Mesothelial cell of epicardium (in vitro differentiated cells): Measurements from ENCODE around the gene FHIT. TPM values are rescaled to one million over a fixed set of nuclear protein-coding genes. Genes with fewer than 3 reads are reported as not detected.

ENCODE experiments used
- DNase-seq, 2 experiments: peaks; one replicate each; pipeline ENCODE4 v3.0.0; 2021; ENCODE audit warnings: low spot score in 2 of 2; ENCODE audit not compliant: unreplicated experiment in 2 of 2
- H3K27ac Mint-ChIP-seq: 2 replicates; pipeline ENCODE4 v1.8.0; 2021; ENCODE audit warnings: mixed read lengths
- H3K27me3 Mint-ChIP-seq: 2 replicates; pipeline ENCODE4 v1.8.0; 2021; ENCODE audit warnings: low read depth, mixed read lengths
- H3K36me3 Mint-ChIP-seq: 2 replicates; pipeline ENCODE4 v1.8.0; 2021; ENCODE audit warnings: mixed read lengths
- H3K4me1 Mint-ChIP-seq: 2 replicates; pipeline ENCODE4 v1.8.0; 2021; ENCODE audit warnings: mixed read lengths
- H3K4me3 Mint-ChIP-seq: 2 replicates; pipeline ENCODE4 v1.8.0; 2021; ENCODE audit warnings: mild to moderate bottlenecking, moderate library complexity, mixed read lengths
- H3K9me3 Mint-ChIP-seq: 2 replicates; pipeline ENCODE4 v1.8.0; 2021; ENCODE audit warnings: mixed read lengths
- CTCF ChIP-seq: fragments of 200-600 bp; sonication (generic); IDR thresholded peaks from one replicate; pipeline ENCODE4 v1.5.0; 2021; ENCODE audit warnings: antibody characterized with exemption; ENCODE audit not compliant: unreplicated experiment
- total RNA-seq: library from RNA; stranded (reverse); gene quantifications from 3 replicates; pipeline ENCODE4 v1.2.1, GENCODE V29; 2021

The FHIT gene
- total RNA-seq, 1 donor from 2014 or later: 10.7 TPM

- H3K36me3 Mint-ChIP-seq: no peaks in the 10 kb centered on the region
- no peak for DNase-seq
- peaks cover 10% of the 10 kb centered on the region for H3K27me3 Mint-ChIP-seq
- no peaks in the 10 kb centered on the region for H3K4me1 Mint-ChIP-seq
- no peaks in the 10 kb centered on the region for H3K9me3 Mint-ChIP-seq
- no peak overlapping the region for H3K27ac Mint-ChIP-seq
- H3K4me3 Mint-ChIP-seq: no peak overlapping the region
- TF ChIP-seq CTCF: no peak
These were observed 1519.3 kb downstream of the FHIT start for GRCh38 chr3:59731943-59732342.

- DNase-seq: no peak
- Mint-ChIP-seq H3K9me3 (no peaks in the 10 kb centered on the region), H3K4me1 (no peaks in the 10 kb centered on the region), H3K36me3 (no peaks in the 10 kb centered on the region), H3K27me3 (peaks cover 5% of the 10 kb centered on the region), H3K27ac (no peak overlapping the region), H3K4me3 (no peak overlapping the region)
- TF ChIP-seq CTCF: no peak
These were observed 1520.7 kb downstream of the FHIT start for GRCh38 chr3:59730591-59730990.

DNA sequence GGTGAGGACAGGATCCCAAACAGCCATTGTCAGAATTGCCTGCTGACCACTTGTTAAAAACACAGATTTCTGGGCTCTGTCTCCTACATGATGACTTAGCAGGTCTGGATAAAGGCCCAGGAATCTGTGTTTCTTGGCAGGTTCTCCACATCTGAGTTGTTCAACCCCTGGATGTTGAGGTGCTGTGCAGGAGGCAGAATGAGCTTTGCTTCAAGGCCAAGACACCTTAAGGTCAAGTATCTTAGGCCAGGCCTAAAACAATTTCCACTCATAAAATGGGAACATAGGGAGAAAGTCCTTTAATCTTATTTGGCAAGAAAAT is 1522.7 kb downstream of the FHIT start:
- TF ChIP-seq CTCF: no peak
- no peak overlapping the region for H3K27ac Mint-ChIP-seq
- DNase-seq: no peak
- H3K4me1 Mint-ChIP-seq: no peaks in the 10 kb centered on the region
- no peak overlapping the region for H3K4me3 Mint-ChIP-seq
- peaks cover 7% of the 10 kb centered on the region for H3K9me3 Mint-ChIP-seq
- H3K27me3 Mint-ChIP-seq: peaks cover 5% of the 10 kb centered on the region
- no peaks in the 10 kb centered on the region for H3K36me3 Mint-ChIP-seq

DNA sequence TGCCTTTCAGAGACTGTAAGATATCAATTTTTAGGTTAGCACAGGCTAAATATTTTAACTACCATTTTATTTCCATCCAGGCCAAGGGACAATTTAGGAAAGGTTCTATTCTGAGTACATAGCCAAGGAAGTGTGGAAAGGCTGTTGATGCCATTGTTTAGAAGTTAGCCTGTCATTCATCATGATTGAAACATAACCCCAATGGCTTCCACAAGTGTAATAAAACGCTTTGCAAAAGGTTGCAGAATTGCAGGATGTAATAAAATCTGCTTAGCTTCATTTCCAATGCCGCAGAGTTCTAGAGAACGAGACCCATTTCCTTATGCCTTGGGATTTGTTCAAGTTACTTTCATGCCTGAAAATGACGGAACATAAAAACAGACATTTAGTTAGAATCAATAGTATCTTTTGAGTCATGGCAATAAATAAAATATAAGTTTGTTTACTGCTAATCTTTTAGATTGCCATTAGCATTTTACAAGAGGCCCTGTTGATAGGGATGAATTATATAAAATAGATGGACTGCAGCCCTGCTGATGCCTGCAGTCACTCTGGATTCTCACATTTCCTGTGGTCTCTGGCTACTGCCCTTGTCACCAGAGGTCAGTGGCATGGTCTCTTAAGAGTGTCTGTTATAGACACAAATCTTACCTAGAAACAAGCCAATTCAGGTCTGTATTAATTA is 1523.2 kb downstream of the FHIT start:
- no peak overlapping the region for H3K4me3 Mint-ChIP-seq
- TF ChIP-seq CTCF: no peak
- no peaks in the 10 kb centered on the region for H3K4me1 Mint-ChIP-seq

GRCh38 chr3:59726279-59726678 is 1525.0 kb downstream of the FHIT start:
- Mint-ChIP-seq H3K9me3 (peaks cover 7% of the 10 kb centered on the region), H3K27ac (no peak overlapping the region), H3K36me3 (no peaks in the 10 kb centered on the region), H3K27me3 (no peaks in the 10 kb centered on the region), H3K4me3 (no peak overlapping the region), H3K4me1 (no peaks in the 10 kb centered on the region)
- no peak for TF ChIP-seq CTCF
- DNase-seq: no peak

More for the DNA sequence above, 1523.2 kb downstream of the FHIT start:
- no peak for DNase-seq
- Mint-ChIP-seq H3K27me3 (peaks cover 2% of the 10 kb centered on the region), H3K27ac (no peak overlapping the region), H3K36me3 (no peaks in the 10 kb centered on the region), H3K9me3 (peaks cover 7% of the 10 kb centered on the region)
